ENCODE measurements around the gene HYAL3. TPM values are rescaled to one million over a fixed set of nuclear protein-coding genes. Genes with fewer than 3 reads are reported as not detected.
"Not testable (repeated sequence)": the region's sequence is repeated elsewhere in the genome, so short reads cannot be mapped to it uniquely, and the experiment has no call there.

Gene HYAL3
- total RNA-seq, 1 donor from 2014 or later = 6.6 TPM

DNA sequence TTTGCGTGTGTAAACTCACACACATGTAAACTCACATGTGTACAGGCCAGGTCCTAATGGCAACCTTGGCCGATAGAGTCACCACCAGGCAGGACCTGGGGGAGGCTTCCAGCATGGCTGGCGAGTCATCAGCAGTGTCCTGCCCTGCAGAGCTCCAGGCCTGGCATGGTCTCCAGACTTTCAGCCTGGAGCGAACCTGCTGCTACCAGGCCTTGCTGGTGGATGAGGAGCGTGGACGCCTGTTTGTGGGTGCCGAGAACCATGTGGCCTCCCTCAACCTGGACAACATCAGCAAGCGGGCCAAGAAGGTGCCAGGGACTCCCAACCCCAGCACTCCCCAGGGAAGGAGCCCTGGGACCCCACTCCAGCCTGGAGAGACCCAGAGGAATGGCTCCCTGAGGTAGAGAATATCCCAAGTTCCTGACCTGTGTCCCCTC lies 29.2 kb downstream of the HYAL3 start:
- DNase-seq = no peak

DNA sequence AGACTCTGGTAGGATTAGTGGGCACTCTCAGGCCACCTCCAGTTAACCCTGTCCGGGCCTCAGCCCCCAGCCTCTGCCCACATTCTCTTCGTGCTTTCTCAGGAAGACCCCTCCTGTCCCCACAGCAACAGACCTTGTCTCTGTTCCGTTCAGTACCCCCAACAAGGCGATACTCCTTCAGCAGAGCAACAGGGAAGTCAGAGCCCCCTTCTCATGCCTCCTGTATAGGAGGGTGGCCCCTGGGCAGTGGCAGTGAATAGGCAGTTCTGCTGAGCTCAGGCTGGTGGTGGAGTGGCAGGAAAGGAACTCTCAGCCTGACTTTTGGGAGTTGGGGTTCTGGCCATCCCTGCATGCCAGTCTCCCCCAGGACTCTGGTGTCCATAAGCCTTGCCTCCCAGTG lies 29.7 kb downstream of the HYAL3 start:
- DNase-seq = no peak

DNA sequence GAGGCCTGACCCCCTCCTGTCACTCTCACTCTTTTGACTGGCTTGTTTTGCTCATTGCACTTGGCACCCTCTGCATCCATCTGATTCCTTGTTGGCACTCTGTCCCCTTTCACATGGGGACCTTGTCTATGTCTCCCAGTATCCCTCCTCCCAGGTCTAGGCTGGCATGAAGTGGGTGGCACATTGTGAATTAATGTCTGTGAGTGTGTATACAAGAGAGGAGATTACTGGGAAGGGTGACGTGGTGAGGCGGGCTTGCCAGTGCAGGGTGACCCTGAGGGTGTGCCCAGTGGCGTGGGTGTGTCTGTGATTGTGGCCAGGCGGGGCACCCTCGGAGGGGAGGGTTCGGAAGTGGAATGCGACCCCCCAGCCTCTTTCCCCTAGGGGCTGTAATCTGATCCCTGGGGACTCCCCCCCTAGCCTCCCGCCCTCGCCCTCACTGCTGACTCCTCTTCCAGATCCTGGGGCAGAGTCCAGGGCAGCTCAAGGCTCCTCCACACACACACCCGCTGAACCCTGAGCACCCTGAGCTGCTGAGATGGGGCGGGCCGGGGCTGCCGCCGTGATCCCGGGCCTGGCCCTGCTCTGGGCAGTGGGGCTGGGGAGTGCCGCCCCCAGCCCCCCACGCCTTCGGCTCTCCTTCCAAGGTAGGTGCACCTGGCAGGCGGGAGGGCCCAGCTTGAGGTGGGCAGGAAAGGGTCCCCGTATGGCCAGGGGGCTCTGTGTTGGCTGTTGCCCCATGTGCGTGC lies 30.3 kb downstream of the HYAL3 start, which contains the start of gene SEMA3B:
Gene SEMA3B (plus strand): TSS at position 445 of the 749 bp plus-strand sequence. CDS start 94 bp downstream, at position 539.
- DNase-seq = no peak

GRCh38 chr3:50268276-50268675 lies 30.9 kb downstream of the HYAL3 start:
- no peak for DNase-seq

GRCh38 chr3:50267280-50267913 lies 31.8 kb downstream of the HYAL3 start:
- no peak for DNase-seq

- no peak for DNase-seq
Observed at GRCh38 chr3:50266836-50267235, 32.4 kb downstream of the HYAL3 start.

DNA sequence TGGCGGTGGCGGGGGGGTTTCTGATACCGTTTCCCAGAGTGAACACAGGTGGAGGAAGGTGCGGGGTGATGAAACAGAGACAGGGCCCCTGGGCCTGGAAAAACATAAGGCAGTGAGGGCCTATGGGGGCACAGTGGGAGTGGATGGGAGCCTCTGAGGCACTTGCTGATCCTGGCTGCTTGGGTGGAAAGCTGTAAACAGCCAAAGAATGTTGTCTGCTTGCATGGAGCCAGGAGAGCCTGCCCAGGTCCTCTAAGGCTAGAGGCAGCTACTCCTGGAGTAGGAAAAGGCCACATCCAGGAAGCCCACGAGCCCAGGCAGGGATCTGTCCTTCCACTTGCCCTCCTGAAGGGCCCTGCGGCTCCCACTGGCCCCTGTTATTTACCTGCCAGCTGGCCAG lies 33.2 kb downstream of the HYAL3 start:
- DNase-seq = no peak

- no peak for DNase-seq
Observed at GRCh38 chr3:50265571-50265970, 33.6 kb downstream of the HYAL3 start.

GRCh38 chr3:50264964-50265485 lies 34.2 kb downstream of the HYAL3 start:
- no peak for DNase-seq

GRCh38 chr3:50264383-50264963 lies 34.7 kb downstream of the HYAL3 start:
- peak; percentile 81 for DNase-seq

- no peak for DNase-seq
Observed at GRCh38 chr3:50263478-50264382, 35.5 kb downstream of the HYAL3 start.

DNA sequence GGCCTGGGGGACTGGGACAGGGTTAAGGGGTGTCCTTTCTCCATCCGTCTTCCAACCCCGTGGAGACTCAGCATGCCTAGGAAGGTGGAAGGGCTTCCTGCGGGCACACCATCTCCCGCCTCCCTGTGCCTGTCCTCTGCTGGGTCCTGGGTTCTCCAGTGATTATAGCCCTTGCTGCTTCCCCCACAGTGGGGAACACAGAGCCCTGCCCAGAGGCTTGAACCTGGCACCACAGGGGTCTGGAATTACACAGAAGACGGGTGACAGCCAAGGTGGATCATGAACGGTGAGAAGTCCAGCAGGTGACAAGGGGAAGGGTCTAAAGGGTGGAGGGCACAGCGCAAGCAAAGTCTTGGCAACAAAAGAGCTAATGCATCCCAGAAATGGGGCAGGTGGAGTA lies 36.4 kb downstream of the HYAL3 start:
- no peak for DNase-seq

- DNase-seq = not testable (repeated sequence)
Observed at GRCh38 chr3:50262200-50262599, 37.0 kb downstream of the HYAL3 start.

GRCh38 chr3:50261505-50261904 lies 37.7 kb downstream of the HYAL3 start:
- no peak for DNase-seq

- DNase-seq = no peak
Observed at GRCh38 chr3:50260942-50261441, 38.2 kb downstream of the HYAL3 start.

DNA sequence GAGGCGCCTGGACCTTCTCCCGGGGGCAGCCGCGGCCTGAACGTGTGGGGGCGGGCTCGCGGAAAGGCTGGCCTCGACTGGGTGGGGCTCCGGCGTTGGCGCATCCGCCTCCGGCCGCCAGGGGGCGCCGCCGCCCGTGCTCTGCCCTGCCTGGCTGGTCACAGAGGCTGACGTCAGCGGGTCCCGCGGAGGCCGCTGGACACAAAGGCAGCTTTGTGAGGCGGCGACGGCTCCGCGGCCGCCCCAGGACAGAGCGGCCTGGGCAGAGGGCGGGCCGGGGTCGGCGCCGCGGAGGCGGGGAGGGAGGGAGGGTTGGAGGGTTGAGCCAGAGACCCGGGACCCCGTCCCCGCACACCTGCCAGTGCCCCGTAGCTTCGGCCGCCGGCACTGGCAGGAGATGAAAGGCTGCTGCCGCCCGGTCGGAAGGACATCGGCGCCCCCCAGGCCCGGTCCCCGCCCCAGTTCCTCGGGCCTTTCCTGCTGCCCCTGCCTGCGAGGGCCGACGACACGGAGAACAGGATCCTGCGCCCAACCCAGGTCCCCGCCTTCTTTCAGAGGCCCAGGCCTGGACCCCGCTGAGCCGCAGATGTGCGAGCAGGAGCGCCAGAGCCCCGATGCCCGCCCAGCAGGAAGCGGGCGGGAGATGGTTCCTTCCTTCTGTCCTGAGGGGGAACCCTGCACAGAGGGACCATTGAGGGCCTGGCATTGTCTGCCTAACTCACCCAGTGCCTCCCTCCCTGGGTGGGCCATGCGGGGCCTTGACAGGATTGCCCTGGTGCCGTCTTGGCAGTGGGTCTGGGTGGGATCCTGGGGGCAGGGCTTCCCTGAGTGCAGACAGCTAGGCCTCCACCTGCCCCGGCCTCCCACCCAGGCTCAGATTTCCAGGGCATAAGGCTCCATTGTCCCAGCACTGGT lies 38.9 kb downstream of the HYAL3 start:
- peak; percentile 87 for DNase-seq

DNA sequence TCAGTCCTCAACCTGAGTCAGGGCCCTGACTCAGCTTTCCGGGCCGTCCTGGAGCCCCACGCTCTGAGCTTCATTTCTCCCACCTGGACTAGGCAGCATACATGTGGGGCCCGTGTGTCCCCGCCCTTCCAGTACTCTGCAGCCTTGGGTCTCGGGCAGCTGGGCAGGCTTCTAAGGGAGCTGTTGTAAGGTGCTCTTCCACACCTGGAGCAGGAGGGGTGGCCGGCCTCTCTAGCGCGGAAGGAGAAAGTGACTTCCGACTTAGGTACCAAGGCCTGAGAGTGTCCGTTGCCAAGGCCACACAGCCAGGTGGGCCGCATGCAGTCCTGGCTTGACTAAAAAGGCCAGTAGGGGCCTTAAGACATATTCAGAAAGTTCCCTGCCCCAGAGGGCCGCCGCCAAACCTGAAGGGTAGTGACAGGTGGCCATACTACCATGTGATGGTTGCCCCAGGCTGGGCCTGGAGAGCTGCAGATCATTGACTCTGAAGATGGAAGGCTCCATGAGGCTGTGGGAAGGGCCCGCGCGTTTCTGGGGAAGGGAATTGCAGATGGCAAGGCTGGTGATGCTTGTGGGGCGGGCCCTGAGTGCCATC lies 39.7 kb downstream of the HYAL3 start:
- DNase-seq = no peak

DNA sequence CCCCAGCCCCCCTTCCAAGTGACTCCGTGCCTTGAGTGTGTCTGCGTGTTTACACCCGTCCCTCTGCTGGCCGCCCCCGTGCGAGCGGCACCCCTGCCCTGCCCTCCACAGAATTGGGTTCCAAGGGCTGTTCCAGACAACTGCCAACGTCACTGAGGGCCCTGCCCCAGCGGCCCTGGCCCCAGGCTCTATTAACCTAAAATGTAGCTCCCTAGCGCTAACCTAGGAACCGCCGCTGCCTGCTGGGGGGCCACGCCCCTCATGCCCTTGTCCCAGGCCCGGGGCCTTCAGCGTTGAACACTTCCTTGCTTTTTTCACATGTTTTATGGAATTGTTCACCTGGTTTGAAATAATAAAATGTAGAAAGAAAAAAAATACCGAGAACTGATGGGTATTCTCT lies 40.2 kb downstream of the HYAL3 start:
- no peak for DNase-seq

DNA sequence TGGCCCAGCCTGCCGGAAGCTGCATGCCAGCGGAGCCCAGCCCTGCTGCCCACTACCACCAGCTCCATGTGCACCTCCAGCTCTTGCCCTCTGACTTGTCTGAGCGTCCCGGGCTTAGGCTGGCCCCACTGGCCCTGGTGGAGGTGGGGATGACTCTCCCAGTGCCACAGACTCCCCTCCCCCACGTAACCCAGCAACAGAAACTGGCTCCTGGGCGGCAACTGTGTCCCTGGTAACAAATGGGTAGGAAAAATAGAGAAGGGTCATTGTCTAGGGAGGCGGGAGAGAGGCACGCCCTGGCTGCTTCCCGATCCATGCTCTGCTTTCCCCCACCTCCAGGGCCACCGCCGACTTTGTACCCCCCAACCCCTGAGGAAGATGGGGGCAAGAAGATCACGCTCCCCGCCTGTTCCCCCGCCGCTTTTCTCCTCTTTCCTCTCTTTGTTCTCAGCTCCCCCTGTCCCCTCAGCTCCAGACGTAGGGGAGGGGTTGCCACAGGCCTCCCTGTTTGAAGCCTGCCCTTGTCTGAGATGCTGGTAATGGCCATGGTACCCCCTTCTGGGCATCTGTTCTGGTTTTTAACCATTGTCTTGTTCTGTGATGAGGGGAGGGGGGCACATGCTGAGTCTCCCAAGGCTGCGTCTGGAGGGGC lies 41.0 kb downstream of the HYAL3 start:
- no peak for DNase-seq

All from occipital lobe (tissue), 2 donors.